Fibroblast of mammary gland (primary cell): Measurements from ENCODE around the gene KCNJ6.

Experiments
- DNase-seq: peaks from one replicate; pipeline ENCODE4 v3.0.0-alpha.2; 2010; ENCODE audit warnings: low read depth
- H3K4me3 ChIP-seq: 2 replicates; pipeline ENCODE4 v1.5.1; 2011; ENCODE audit warnings: low read depth, mild to moderate bottlenecking, low read length, moderate library complexity; ENCODE audit not compliant: control insufficient read depth
- TF ChIP-seq, protein P1 (sequence below): conservative IDR thresholded peaks from 2 replicates; pipeline ENCODE4 v1.5.1; 2011; ENCODE audit warnings: low read depth, low read length, inconsistent platforms; ENCODE audit not compliant: control insufficient read depth, insufficient read depth

Gene KCNJ6

DNA sequence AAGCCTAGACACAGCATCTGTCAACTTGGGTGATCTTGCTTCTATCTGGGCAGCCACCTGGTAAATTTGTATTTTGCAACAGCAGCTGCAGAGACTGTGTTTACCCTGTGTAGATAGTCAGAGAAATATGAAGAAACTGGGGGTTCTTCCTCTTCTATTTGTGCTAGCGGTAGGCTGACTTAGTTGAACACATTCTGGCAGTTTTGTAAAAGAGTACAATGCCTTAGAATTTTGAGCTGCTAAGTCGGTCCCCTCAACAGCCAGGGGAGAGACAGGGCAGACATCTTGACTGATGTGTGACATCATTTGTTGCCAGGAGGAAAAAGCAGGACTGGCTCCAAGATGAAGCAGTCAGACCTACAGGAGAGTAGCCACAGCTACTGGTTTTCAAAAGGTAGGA lies 53.7 kb downstream of the KCNJ6 start:
- no peak overlapping the region for H3K4me3 ChIP-seq
- DNase-seq, result no peak
- TF ChIP-seq, protein P1, sequence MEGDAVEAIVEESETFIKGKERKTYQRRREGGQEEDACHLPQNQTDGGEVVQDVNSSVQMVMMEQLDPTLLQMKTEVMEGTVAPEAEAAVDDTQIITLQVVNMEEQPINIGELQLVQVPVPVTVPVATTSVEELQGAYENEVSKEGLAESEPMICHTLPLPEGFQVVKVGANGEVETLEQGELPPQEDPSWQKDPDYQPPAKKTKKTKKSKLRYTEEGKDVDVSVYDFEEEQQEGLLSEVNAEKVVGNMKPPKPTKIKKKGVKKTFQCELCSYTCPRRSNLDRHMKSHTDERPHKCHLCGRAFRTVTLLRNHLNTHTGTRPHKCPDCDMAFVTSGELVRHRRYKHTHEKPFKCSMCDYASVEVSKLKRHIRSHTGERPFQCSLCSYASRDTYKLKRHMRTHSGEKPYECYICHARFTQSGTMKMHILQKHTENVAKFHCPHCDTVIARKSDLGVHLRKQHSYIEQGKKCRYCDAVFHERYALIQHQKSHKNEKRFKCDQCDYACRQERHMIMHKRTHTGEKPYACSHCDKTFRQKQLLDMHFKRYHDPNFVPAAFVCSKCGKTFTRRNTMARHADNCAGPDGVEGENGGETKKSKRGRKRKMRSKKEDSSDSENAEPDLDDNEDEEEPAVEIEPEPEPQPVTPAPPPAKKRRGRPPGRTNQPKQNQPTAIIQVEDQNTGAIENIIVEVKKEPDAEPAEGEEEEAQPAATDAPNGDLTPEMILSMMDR, result no peak

DNA sequence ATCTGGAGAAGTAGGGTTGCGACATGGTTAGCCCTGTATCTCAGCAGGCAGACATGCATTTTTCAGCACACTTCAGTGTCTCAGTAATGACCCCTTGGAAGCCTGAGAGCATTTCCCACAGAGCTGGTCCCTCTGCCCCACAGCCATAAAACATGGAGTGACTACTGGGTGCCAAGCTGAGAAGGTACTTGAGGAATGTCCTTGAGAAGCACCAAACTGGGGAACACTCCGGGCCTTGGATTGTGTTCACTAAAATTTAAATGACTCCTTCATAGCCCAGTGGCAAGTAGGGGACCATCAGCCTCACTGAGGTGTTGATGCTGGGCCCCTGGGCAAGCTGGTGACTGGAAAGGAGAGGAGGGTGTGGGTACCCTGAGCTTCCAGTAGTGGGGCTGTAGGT lies 54.7 kb downstream of the KCNJ6 start:
- DNase-seq, result no peak
- no peak overlapping the region for H3K4me3 ChIP-seq
- TF ChIP-seq, protein P1, result no peak

DNA sequence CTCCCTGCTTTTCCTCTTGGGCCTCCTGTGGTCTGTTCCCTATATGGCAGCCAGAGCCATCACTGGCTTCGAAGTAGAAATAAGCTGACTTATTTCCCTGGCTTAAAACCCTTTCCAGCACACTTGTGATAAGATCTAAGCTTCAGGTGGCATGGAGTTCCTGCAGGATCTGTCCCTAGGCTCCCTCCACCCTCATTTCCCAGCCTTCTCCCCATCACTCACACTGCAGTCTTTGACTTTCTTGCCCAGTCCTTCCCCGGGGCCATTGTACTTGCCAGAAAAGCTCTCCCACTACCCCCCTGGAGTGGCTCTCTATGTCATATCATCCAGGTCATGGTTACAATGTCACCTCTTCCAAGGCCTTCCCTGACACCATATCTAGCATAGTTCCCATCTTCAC lies 55.8 kb downstream of the KCNJ6 start:
- no peak for DNase-seq
- TF ChIP-seq, protein P1, result no peak
- H3K4me3 ChIP-seq, result no peak overlapping the region

DNA sequence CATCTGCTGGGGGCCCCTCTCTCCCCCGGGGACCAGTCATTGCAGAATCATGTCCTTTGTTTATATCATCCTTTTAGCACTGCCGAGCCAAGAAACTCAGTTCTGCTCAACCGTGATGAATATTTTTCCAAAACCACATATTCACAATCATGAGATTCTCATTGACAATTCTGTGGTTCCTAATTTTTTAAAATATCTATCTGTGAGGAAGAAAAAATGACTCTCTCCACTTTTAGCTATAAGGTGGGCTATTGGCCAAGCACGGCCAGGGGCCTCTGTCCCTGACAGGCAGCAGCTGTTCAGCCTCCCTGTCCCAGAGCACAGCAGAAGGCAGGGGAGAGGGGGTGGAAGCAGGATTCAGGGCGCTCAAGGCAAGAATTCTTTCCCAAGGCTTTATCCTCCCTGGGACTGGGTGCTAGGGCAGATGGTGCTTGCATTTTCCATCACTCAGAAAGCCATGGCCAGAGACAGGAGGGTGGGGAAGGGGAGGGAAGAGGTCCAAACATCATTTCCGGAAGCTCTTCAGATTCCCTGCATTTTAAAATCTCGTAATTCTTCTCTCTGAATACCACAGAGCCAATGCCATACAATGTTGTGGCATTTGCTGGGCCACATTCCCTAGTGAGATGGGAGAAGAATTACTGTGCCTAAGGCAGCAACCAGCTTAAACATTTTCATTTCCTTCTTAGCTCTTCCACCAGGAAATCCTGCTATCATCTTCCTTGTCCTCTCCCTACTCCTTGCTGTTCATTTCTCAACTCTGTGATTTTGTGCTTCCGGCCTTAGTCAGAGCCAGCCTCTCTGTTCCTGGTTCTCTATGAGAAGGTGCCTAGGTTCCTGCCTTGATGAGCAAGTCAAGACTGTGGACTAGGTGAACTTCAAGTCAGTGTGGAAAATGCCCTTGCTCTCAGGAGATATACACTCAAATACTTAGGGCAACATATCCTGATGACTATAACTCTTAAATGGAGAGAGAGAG lies 60.3 kb downstream of the KCNJ6 start:
- TF ChIP-seq, protein P1, result no peak
- H3K4me3 ChIP-seq, result no peak overlapping the region
- peak; percentile 45 for DNase-seq

DNA sequence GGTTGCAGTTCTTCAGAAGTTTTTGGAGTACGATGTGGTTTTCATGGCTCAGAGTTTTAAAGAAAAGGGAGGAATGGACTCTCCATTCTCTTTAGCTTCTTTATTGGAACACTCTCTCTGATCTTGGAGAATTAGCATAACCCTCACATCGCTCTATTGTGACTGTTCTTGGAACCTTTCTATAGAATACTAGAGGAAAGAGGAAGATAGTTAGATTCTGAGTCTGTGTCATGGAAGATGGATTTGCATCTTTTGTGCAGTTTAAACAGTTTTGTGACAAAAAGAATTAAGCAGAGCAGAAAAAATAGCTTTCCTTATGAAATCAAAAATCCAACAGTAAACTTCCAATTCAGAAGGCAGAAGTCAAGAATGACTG lies 61.0 kb downstream of the KCNJ6 start:
- DNase-seq, result no peak
- TF ChIP-seq, protein P1, result no peak
- no peak overlapping the region for H3K4me3 ChIP-seq

DNA sequence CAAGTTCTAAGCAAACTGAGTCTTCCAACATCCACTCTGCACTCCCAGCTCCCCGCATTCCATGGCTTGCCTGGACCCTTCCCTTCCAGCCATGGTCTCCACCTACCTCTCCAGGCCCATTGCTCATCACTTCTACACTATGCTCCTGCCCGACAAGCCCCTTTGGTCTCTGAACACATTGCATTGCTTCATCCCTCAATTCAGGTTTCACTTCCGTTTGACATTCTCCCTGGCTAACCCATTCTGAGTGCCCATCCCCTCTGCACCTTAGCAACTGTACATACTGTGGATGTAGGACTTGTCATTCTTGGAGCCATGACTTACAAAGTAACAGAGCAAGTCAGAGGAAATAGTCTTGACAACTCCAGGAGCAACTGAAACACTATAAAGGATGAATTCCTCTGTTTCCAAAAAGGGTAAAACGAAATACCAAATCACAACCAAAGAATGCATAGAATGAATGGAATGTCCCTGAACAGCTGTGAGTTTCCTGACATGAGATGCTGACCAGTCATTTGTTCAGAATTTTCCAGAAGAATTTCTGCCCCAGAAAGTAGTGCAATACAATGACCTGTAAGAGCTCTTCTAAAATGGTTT lies 66.7 kb downstream of the KCNJ6 start:
- H3K4me3 ChIP-seq, result no peak overlapping the region
- TF ChIP-seq, protein P1, result no peak
- DNase-seq, result no peak
